BJ (cell line): ENCODE measurements around the gene TSSK3. TPM values are rescaled to one million over a fixed set of nuclear protein-coding genes. Genes with fewer than 3 reads are reported as not detected.

Experiments used
- CTCF ChIA-PET: fragments of 350-600 bp; formaldehyde crosslinking; extraction: SDS; loops from one replicate; lab custom pipeline; 2021; ENCODE audit warnings: antibody characterized with exemption, inconsistent platforms; lab: Yijun Ruan, JAX
- POLR2A ChIA-PET: fragments of 300-600 bp; sonication (Branson Sonifier 250); formaldehyde crosslinking; extraction: SDS; loops from one replicate; lab custom pipeline; 2021; ENCODE audit warnings: antibody characterized with exemption; lab: Charles Lee
- DNase-seq: peaks from one replicate; pipeline ENCODE4 v3.0.0-alpha.2; 2011; ENCODE audit warnings: low read depth
- H3K27me3 ChIP-seq: 2 replicates; pipeline ENCODE4 v1.6.0; 2011; ENCODE audit warnings: low read length; ENCODE audit not compliant: control insufficient read depth, insufficient read depth
- H3K36me3 ChIP-seq: 2 replicates; pipeline ENCODE4 v1.5.1; 2011; ENCODE audit warnings: low read length; ENCODE audit not compliant: control insufficient read depth, insufficient read depth
- H3K4me3 ChIP-seq: 2 replicates; pipeline ENCODE4 v1.5.1; 2011; ENCODE audit warnings: low read depth, mild to moderate bottlenecking, control low read depth, low read length
- polyA plus RNA-seq: library from polyadenylated mRNA; depleted of rRNA; stranded (reverse); fragments of >200 nt; gene quantifications from 2 replicates; pipeline ENCODE4 v1.2.3, GENCODE V29; 2011
- TF ChIP-seq, protein P1 (sequence below): IDR thresholded peaks from 2 replicates; pipeline ENCODE4 v1.5.1; 2011; ENCODE audit warnings: low read depth, mild to moderate bottlenecking, control low read depth, inconsistent platforms, low read length, moderate library complexity; ENCODE audit not compliant: insufficient read depth

Gene TSSK3
- polyA plus RNA-seq, 1 experiment: 0.39 TPM

- POLR2A ChIA-PET: no interaction called here
- no peak for DNase-seq
- H3K4me3 ChIP-seq: no peak overlapping the region
Observed at GRCh38 chr1:32333251-32333963, 28.9 kb upstream of the TSSK3 start.

DNA sequence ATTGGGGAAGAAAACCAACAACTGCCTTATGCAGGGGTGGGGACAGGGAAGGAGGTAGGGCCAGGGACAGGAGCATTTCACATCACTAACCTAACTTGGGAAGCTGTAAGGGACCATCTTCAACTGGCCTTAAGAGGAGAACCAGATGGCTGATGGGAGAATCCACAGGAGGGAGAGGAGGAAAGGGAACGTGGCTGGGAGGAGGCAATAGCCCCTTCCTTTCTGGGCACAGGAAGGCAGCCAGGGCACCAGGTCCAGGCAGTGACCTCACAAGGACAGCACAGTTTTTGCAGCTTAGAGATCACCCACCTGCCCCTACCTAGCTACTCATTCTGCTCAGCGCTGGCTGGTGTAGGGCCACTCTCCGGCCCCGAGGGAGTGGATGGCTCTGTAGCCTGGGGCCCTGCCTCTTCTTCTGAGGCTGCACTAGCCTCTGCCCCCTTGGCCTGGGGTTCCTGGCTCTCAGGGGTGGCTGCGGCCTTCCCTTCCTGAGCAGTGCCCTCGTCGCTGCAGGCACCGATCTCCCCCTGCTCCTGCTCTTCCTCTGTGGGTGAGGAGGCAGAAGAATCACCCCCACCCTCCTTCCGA, 28.0 kb upstream of the TSSK3 start:
- DNase-seq: no peak
- TF ChIP-seq, protein P1, sequence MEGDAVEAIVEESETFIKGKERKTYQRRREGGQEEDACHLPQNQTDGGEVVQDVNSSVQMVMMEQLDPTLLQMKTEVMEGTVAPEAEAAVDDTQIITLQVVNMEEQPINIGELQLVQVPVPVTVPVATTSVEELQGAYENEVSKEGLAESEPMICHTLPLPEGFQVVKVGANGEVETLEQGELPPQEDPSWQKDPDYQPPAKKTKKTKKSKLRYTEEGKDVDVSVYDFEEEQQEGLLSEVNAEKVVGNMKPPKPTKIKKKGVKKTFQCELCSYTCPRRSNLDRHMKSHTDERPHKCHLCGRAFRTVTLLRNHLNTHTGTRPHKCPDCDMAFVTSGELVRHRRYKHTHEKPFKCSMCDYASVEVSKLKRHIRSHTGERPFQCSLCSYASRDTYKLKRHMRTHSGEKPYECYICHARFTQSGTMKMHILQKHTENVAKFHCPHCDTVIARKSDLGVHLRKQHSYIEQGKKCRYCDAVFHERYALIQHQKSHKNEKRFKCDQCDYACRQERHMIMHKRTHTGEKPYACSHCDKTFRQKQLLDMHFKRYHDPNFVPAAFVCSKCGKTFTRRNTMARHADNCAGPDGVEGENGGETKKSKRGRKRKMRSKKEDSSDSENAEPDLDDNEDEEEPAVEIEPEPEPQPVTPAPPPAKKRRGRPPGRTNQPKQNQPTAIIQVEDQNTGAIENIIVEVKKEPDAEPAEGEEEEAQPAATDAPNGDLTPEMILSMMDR: no peak
- peaks cover 16% of the 10 kb centered on the region for H3K36me3 ChIP-seq
- peak overlapping the region; percentile 61 for H3K4me3 ChIP-seq
- H3K27me3 ChIP-seq: no peaks in the 10 kb centered on the region
- ChIA-PET POLR2A (interaction anchor here (0.5 kb wide), 1 partner anchor 44 kb away, joined by 3 read pairs; no protein-coding TSS in a partner anchor), CTCF (interaction anchor here (0.5 to 2.1 kb wide), 3 partner anchors 17 to 314 kb away, joined by 3 to 5 read pairs (median 4); no protein-coding TSS in a partner anchor)

More at GRCh38 chr1:32333251-32333963, 28.9 kb upstream of the TSSK3 start:
- Histone ChIP-seq H3K27me3 (no peaks in the 10 kb centered on the region), H3K36me3 (peaks cover 17% of the 10 kb centered on the region)
- TF ChIP-seq, protein P1: no peak
- CTCF ChIA-PET: interaction anchor here (0.5 to 2.1 kb wide), 7 partner anchors 9 to 313 kb away, joined by 3 to 5 read pairs (median 3); no protein-coding TSS in a partner anchor

GRCh38 chr1:32334864-32335534, 27.3 kb upstream of the TSSK3 start:
- Histone ChIP-seq H3K27me3 (no peaks in the 10 kb centered on the region), H3K36me3 (peaks cover 14% of the 10 kb centered on the region), H3K4me3 (peak overlapping the region; percentile 61)
- DNase-seq: no peak
- POLR2A ChIA-PET: interaction anchor here (1.2 kb wide), 2 partner anchors 16 to 119 kb away, joined by 10 to 17 read pairs; no protein-coding TSS in a partner anchor
- TF ChIP-seq, protein P1: peak; percentile 63
- CTCF ChIA-PET: interaction anchor here (0.6 to 2.2 kb wide), 8 partner anchors 19 to 184 kb away, joined by 3 to 8 read pairs (median 6); partner anchors contain the start of gene IQCC

DNA sequence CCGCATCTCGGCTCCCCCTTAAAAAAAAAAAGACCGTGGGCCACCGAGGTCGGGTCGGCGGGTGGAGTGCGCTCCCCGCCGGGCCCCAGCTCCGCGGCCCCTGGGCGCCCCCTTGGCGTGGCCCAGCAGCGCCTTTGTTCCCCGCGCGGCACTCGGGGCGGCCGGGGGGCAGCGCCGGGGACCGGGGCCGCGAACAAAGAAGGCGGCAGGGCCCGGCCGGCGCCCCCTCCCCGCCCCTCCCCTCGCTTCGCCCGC, 26.9 kb upstream of the TSSK3 start:
- CTCF ChIA-PET: interaction anchor here (0.6 to 2.2 kb wide), 9 partner anchors 18 to 185 kb away, joined by 3 to 8 read pairs (median 5); partner anchors contain the start of gene IQCC
- TF ChIP-seq, protein P1: no peak
- POLR2A ChIA-PET: interaction anchor here (0.6 to 1.2 kb wide), 4 partner anchors 16 to 464 kb away, joined by 3 to 17 read pairs (median 7); no protein-coding TSS in a partner anchor
- H3K4me3 ChIP-seq: peak overlapping the region; percentile 61
- DNase-seq: no peak
- peaks cover 12% of the 10 kb centered on the region for H3K36me3 ChIP-seq
- no peaks in the 10 kb centered on the region for H3K27me3 ChIP-seq
